C4-2B (cell line): ENCODE results near the gene VPS26A.

Experiments
- ZFX ChIP-seq: fragments of 450-650 bp; IDR thresholded peaks from 2 replicates; pipeline ENCODE4 v1.6.1; 2017
- TF ChIP-seq, protein P1 (sequence below): fragments of 450-650 bp; conservative IDR thresholded peaks from 2 replicates; pipeline ENCODE4 v1.5.1; 2017; ENCODE audit warnings: mild to moderate bottlenecking

DNA sequence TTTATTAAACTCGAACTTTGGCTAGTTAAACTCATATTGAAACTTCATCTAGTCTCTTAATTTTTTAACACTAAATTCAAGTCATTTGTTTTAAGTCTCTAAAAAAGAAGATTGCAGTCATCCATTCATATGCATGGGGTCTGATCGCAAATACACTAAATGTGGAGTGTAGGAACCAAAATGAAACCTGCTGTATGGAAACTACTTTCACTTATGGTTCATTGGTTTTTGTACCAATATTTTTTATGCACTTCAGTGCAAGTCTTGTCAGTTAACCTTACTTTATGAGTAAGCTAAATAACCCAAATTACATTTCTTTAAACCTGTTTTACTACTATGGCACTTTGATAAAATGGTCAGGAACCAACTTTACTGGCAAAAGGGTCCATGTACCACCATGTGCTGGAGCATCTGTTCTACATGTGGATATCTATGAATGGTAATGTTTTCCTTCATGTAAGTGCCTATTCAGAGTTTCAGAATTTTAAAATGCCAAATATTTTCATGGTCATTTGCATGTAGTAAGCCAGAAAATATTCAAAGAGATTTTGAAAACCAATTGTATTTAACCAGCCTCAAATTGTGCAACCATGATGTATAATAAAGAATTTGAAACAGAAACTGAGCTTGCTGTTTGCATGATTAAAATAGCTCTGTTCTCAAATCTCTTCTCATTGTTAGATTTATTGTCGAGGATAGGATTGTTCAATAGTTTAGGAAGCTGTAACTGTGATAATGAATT is 48.4 kb downstream of the VPS26A start:
- TF ChIP-seq, protein P1, sequence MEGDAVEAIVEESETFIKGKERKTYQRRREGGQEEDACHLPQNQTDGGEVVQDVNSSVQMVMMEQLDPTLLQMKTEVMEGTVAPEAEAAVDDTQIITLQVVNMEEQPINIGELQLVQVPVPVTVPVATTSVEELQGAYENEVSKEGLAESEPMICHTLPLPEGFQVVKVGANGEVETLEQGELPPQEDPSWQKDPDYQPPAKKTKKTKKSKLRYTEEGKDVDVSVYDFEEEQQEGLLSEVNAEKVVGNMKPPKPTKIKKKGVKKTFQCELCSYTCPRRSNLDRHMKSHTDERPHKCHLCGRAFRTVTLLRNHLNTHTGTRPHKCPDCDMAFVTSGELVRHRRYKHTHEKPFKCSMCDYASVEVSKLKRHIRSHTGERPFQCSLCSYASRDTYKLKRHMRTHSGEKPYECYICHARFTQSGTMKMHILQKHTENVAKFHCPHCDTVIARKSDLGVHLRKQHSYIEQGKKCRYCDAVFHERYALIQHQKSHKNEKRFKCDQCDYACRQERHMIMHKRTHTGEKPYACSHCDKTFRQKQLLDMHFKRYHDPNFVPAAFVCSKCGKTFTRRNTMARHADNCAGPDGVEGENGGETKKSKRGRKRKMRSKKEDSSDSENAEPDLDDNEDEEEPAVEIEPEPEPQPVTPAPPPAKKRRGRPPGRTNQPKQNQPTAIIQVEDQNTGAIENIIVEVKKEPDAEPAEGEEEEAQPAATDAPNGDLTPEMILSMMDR, result no peak
- no peak for TF ChIP-seq ZFX
